Smooth muscle cell (in vitro differentiated cells): ENCODE results near the gene GMPS. TPM values are rescaled to one million over a fixed set of nuclear protein-coding genes. Genes with fewer than 3 reads are reported as not detected.

Experiments used
- DNase-seq: peaks from one replicate; lab custom pipeline; 2025; ENCODE audit not compliant: unreplicated experiment; lab: John Stamatoyannopoulos, UW
- H2AFZ ChIP-seq: fragments of 200-600 bp; sonication (generic); 2 replicates; pipeline ENCODE4 v1.6.0; 2016; ENCODE audit warnings: antibody characterized with exemption, low read depth, mild to moderate bottlenecking
- H3F3A ChIP-seq: fragments of 200-600 bp; sonication (generic); 2 replicates; pipeline ENCODE4 v1.6.0; 2017; ENCODE audit warnings: antibody characterized with exemption, low read depth
- H3K27ac ChIP-seq: fragments of 200-600 bp; sonication (generic); 2 replicates; pipeline ENCODE4 v1.5.1; 2016; ENCODE audit warnings: low read depth, mild to moderate bottlenecking
- H3K27me3 ChIP-seq: fragments of 200-600 bp; sonication (generic); 2 replicates; pipeline ENCODE4 v1.6.1; 2016; ENCODE audit warnings: low read depth, mild to moderate bottlenecking
- H3K36me3 ChIP-seq: fragments of 200-600 bp; sonication (generic); 2 replicates; pipeline ENCODE4 v1.5.1; 2016; ENCODE audit warnings: low read depth
- H3K4me1 ChIP-seq: fragments of 200-600 bp; sonication (generic); 2 replicates; pipeline ENCODE4 v1.5.1; 2016; ENCODE audit warnings: low read depth
- H3K4me2 ChIP-seq: fragments of 200-600 bp; sonication (generic); 2 replicates; pipeline ENCODE4 v1.6.0; 2016; ENCODE audit warnings: mild to moderate bottlenecking
- H3K4me3 ChIP-seq: fragments of 200-600 bp; sonication (generic); 2 replicates; pipeline ENCODE4 v1.5.1; 2016; ENCODE audit warnings: mild to moderate bottlenecking
- H3K79me2 ChIP-seq: fragments of 200-600 bp; sonication (generic); 2 replicates; pipeline ENCODE4 v1.6.0; 2016; ENCODE audit warnings: low read depth, mild to moderate bottlenecking
- H3K9ac ChIP-seq: fragments of 200-600 bp; sonication (generic); 2 replicates; pipeline ENCODE4 v1.6.0; 2016; ENCODE audit warnings: low read depth
- H3K9me3 ChIP-seq: fragments of 200-600 bp; sonication (generic); replicated peaks from 2 replicates; pipeline ENCODE4 v1.5.1; 2016; ENCODE audit warnings: low read depth
- H4K20me1 ChIP-seq: fragments of 200-600 bp; sonication (generic); 2 replicates; pipeline ENCODE4 v1.6.0; 2016; ENCODE audit warnings: low read depth
- CTCF ChIP-seq: fragments of 200-600 bp; sonication (generic); IDR thresholded peaks from 2 replicates; pipeline ENCODE4 v1.5.1; 2017; ENCODE audit warnings: borderline replicate concordance, mild to moderate bottlenecking, antibody characterized with exemption; ENCODE audit not compliant: insufficient read depth, poor library complexity, severe bottlenecking
- WGBS: methylation state at CpG from one replicate; pipeline ENCODE4 v1.1.7; 2016; ENCODE audit warnings: low lambda C conversion rate; 5-methylcytosine and 5-hydroxymethylcytosine counted together
- polyA plus RNA-seq: library from polyadenylated mRNA; unstranded; fragments of >200 nt; fragmentation: Nextera tagmentation; extraction: Ambion mirVana; gene quantifications from 2 replicates; pipeline ENCODE4 v1.2.1, GENCODE V29; 2016
- total RNA-seq: library from RNA; depleted of rRNA; stranded (reverse); fragments of >200 nt; gene quantifications from 2 replicates; pipeline ENCODE4 v1.2.3, GENCODE V29; 2014

GMPS gene
- total and polyA plus RNA-seq, 2 experiments from 2014 or later = 52.1 to 64.5 TPM

- Histone ChIP-seq H3K27ac (no peak overlapping the region), H3K4me3 (no peak overlapping the region), H3K4me1 (no peaks in the 10 kb centered on the region), H3K4me2 (no peak overlapping the region), H3K79me2 (no peaks in the 10 kb centered on the region), H3F3A (no peaks in the 10 kb centered on the region), H4K20me1 (no peaks in the 10 kb centered on the region), H3K36me3 (no peaks in the 10 kb centered on the region), H3K9ac (no peak overlapping the region), H2AFZ (no peak overlapping the region), H3K27me3 (no peaks in the 10 kb centered on the region), H3K9me3 (no peaks in the 10 kb centered on the region)
- no peak for DNase-seq
- WGBS = 98% methylated on average over 4 of the region's 4 CpGs
- no peak for TF ChIP-seq CTCF
Observed at GRCh38 chr3:155956508-155957411, 86.3 kb downstream of the GMPS start.

GRCh38 chr3:155957412-155957880 is 87.0 kb downstream of the GMPS start:
- 88% methylated on average over 3 of the region's 3 CpGs for WGBS
- no peak overlapping the region for H3K4me2 ChIP-seq
- H3K27ac ChIP-seq = no peak overlapping the region
- no peaks in the 10 kb centered on the region for H3F3A ChIP-seq
- no peaks in the 10 kb centered on the region for H3K9me3 ChIP-seq
- H2AFZ ChIP-seq = no peak overlapping the region
- no peak overlapping the region for H3K9ac ChIP-seq
- no peaks in the 10 kb centered on the region for H3K27me3 ChIP-seq
- no peaks in the 10 kb centered on the region for H3K36me3 ChIP-seq
- DNase-seq = no peak
- H3K4me3 ChIP-seq = no peak overlapping the region
- no peaks in the 10 kb centered on the region for H3K79me2 ChIP-seq
- no peaks in the 10 kb centered on the region for H3K4me1 ChIP-seq
- no peaks in the 10 kb centered on the region for H4K20me1 ChIP-seq
- no peak for TF ChIP-seq CTCF

DNA sequence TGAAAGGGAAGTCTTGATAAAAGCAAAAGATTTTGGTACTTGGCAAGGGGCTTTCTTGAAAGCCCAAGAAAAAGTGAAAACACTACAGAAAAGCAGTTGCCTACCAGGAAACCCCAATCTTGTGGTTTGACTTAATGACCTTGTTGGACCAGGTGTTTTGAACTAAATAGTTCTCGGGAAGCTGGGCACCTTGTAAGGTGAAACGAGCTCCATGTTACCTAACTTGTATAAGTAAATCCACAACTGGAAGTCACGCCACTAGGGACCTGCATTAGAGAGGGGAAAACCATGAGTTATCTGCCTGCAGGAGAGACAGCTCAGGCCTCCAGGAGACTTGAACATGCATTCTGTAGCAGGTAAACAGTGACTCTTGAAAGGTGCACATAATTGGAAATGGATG is 88.2 kb downstream of the GMPS start:
- 90% methylated on average over 3 of the region's 3 CpGs for WGBS
- Histone ChIP-seq H3K4me1 (no peaks in the 10 kb centered on the region), H4K20me1 (no peaks in the 10 kb centered on the region), H3K27ac (no peak overlapping the region), H3K79me2 (no peaks in the 10 kb centered on the region), H2AFZ (no peak overlapping the region), H3K36me3 (no peaks in the 10 kb centered on the region), H3K9ac (no peak overlapping the region), H3K4me2 (no peak overlapping the region), H3K4me3 (no peak overlapping the region), H3K9me3 (no peaks in the 10 kb centered on the region), H3F3A (no peaks in the 10 kb centered on the region), H3K27me3 (no peaks in the 10 kb centered on the region)
- DNase-seq = no peak
- TF ChIP-seq CTCF = no peak
